Body of pancreas (tissue), 4 donors: ENCODE data around the gene EMILIN2. TPM values are rescaled to one million over a fixed set of nuclear protein-coding genes. Genes with fewer than 3 reads are reported as not detected.
"Not testable (repeated sequence)": the region's sequence is repeated elsewhere in the genome, so short reads cannot be mapped to it uniquely, and the experiment has no call there.

ENCODE experiments used
- ATAC-seq: fragments of 150-250 bp; one replicate; pipeline ENCODE4 v1.9.1; 2016
- DNase-seq, 4 donors: peaks; one replicate each; pipeline ENCODE4 v3.0.0-alpha.2; 2019
- H3K27ac ChIP-seq, 4 donors: fragments of 200-600 bp; sonication (generic); 1 replicate in 3 of 4; 2 replicates in 1 of 4; pipeline versions ENCODE4 v1.5.1 to v1.6.1; 2016 to 2019; ENCODE audit warnings: mild to moderate bottlenecking in 1 of 4, mixed read lengths in 1 of 4, moderate library complexity in 1 of 4
- H3K27me3 ChIP-seq, 2 donors: fragments of 200-600 bp; sonication (generic); one replicate each; pipeline ENCODE4 v1.6.0; 2016; ENCODE audit warnings: mild to moderate bottlenecking in 1 of 2
- H3K36me3 ChIP-seq, 2 donors: fragments of 200-600 bp; sonication (generic); replicated peaks in 1 of 2; 2 replicates each; pipeline ENCODE4 v1.5.1; 2016; ENCODE audit warnings: low read depth in 2 of 2; ENCODE audit not compliant: insufficient read depth in 1 of 2
- H3K4me1 ChIP-seq: fragments of 200-600 bp; sonication (generic); one replicate; pipeline ENCODE4 v1.6.0; 2016
- H3K4me3 ChIP-seq, 2 donors: fragments of 200-600 bp; sonication (generic); 1 replicate in 1 of 2; 2 replicates in 1 of 2; pipeline ENCODE4 v1.5.1; 2016 to 2019
- H3K9me3 ChIP-seq, 3 donors: fragments of 200-600 bp; sonication (generic); 1 replicate in 2 of 3; 2 replicates in 1 of 3; pipeline ENCODE4 v1.5.1; 2016
- POLR2A ChIP-seq, 3 donors: fragments of 450-650 bp; IDR thresholded peaks; one replicate each; pipeline ENCODE4 v1.6.1; 2016; ENCODE audit warnings: antibody characterized with exemption in 3 of 3, mild to moderate bottlenecking in 2 of 3
- WGBS, 2 donors: methylation state at CpG; one replicate each; pipeline ENCODE4 v1.1.5; 2017; 5-methylcytosine and 5-hydroxymethylcytosine counted together
- intact Hi-C: fragments of 100-400 bp; cut with DNase I; formaldehyde crosslinking; loops from one replicate; pipeline ENCODE4 v1.15.1; 2023
- total RNA-seq, 2 donors: library from RNA; depleted of rRNA; stranded (reverse); fragments of >200 nt; gene quantifications; one replicate each; pipeline ENCODE4 v1.1.0, GENCODE V29; 2016
- TF ChIP-seq, protein P1 (sequence below), 7 experiments: fragments of 450-650 bp in 4 of 7; fragments of 200-600 bp in 3 of 7; sonication (generic) in 3 of 7; IDR thresholded peaks; one replicate each; pipeline ENCODE4 v1.5.1; 2016 to 2019; ENCODE audit warnings: antibody characterized with exemption in 7 of 7

The EMILIN2 gene
- total RNA-seq, 2 donors from 2014 or later = 2.0 to 3.1 TPM

GRCh38 chr18:2914185-2914880 lies 67.5 kb downstream of the EMILIN2 start:
- H3K4me1 ChIP-seq = peaks cover 10% of the 10 kb centered on the region
- peaks cover 0 to 2% of the 10 kb centered on the region in 2 donors for H3K36me3 ChIP-seq
- H3K27me3 ChIP-seq = no peaks in the 10 kb centered on the region
- DNase-seq (no peak), ATAC-seq (peak; percentile 28)
- no peaks in the 10 kb centered on the region for H3K9me3 ChIP-seq
- 81 to 82% methylated on average over 15 to 17 of the region's 17 CpGs for WGBS, 2 donors
- H3K4me3 ChIP-seq = no peak overlapping the region
- intact Hi-C loops = loop anchor here (10.0 kb wide), 1 partner anchor 60 kb away; no protein-coding TSS in a partner anchor
- TF ChIP-seq, protein P1, sequence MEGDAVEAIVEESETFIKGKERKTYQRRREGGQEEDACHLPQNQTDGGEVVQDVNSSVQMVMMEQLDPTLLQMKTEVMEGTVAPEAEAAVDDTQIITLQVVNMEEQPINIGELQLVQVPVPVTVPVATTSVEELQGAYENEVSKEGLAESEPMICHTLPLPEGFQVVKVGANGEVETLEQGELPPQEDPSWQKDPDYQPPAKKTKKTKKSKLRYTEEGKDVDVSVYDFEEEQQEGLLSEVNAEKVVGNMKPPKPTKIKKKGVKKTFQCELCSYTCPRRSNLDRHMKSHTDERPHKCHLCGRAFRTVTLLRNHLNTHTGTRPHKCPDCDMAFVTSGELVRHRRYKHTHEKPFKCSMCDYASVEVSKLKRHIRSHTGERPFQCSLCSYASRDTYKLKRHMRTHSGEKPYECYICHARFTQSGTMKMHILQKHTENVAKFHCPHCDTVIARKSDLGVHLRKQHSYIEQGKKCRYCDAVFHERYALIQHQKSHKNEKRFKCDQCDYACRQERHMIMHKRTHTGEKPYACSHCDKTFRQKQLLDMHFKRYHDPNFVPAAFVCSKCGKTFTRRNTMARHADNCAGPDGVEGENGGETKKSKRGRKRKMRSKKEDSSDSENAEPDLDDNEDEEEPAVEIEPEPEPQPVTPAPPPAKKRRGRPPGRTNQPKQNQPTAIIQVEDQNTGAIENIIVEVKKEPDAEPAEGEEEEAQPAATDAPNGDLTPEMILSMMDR (IDR thresholded peaks at IDR 0.05) = no peak
- no peak for TF ChIP-seq POLR2A (IDR thresholded peaks at IDR 0.05)
- no peak overlapping the region for H3K27ac ChIP-seq

GRCh38 chr18:2914881-2915240 lies 68.1 kb downstream of the EMILIN2 start:
- intact Hi-C loops = loop anchor here (10.0 kb wide), 1 partner anchor 60 kb away; no protein-coding TSS in a partner anchor
- 95% methylated on average over 11 of the region's 11 CpGs for WGBS, 2 donors
- ATAC-seq (no peak), DNase-seq (no peak)
- Histone ChIP-seq H3K9me3 (no peaks in the 10 kb centered on the region), H3K4me3 (no peak overlapping the region), H3K36me3 (peaks cover 4% of the 10 kb centered on the region in 2 donors), H3K4me1 (peaks cover 10% of the 10 kb centered on the region), H3K27ac (no peak overlapping the region), H3K27me3 (no peaks in the 10 kb centered on the region)
- TF ChIP-seq, protein P1 (IDR thresholded peaks at IDR 0.05) = no peak
- no peak for TF ChIP-seq POLR2A (IDR thresholded peaks at IDR 0.05)

- Histone ChIP-seq H3K36me3 (peaks cover 8 to 10% of the 10 kb centered on the region in 2 donors), H3K4me1 (peaks cover 10% of the 10 kb centered on the region)
- intact Hi-C loops = loop anchor here (10.0 kb wide), 1 partner anchor 61 kb away; no protein-coding TSS in a partner anchor
- ATAC-seq, H3K4me3 ChIP-seq, H3K27ac ChIP-seq, H3K9me3 ChIP-seq, DNase-seq, H3K27me3 ChIP-seq: not testable (repeated sequence)
- WGBS, 2 donors = 89 to 94% methylated on average over 16 of the region's 16 CpGs
These were observed 68.7 kb downstream of the EMILIN2 start for GRCh38 chr18:2915486-2915885.

DNA sequence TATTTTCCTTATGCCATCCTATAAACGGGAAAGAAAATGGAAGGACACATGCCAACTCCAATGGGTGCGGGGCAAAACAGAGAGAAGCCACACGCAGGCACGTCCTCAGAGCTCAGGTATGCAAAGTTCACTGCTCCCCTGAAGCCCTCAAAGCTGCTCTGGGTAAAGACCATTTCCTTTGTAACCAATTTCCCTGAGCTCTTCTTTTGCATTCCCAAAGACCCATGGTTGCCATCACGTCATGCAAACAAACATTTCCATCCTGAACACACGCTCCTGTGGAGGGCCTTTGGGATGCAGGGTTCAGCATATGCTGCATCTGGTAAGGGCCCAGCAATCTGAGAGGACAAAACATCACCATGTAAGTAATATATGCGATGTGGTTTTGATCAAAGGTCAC lies 69.4 kb downstream of the EMILIN2 start:
- H3K27ac ChIP-seq = no peak overlapping the region
- ATAC-seq (no peak), DNase-seq (no peak)
- peaks cover 13 to 17% of the 10 kb centered on the region in 2 donors for H3K36me3 ChIP-seq
- peaks cover 10% of the 10 kb centered on the region for H3K4me1 ChIP-seq
- H3K4me3 ChIP-seq = no peak overlapping the region
- TF ChIP-seq POLR2A (IDR thresholded peaks at IDR 0.05) = no peak
- TF ChIP-seq, protein P1 (IDR thresholded peaks at IDR 0.05) = no peak
- H3K9me3 ChIP-seq = no peaks in the 10 kb centered on the region
- intact Hi-C loops = loop anchor here (10.0 kb wide), 1 partner anchor 61 kb away; no protein-coding TSS in a partner anchor
- no peaks in the 10 kb centered on the region for H3K27me3 ChIP-seq
- WGBS, 2 donors = 81 to 93% methylated on average over 7 of the region's 7 CpGs

GRCh38 chr18:2917259-2918047 lies 70.6 kb downstream of the EMILIN2 start:
- no peaks in the 10 kb centered on the region for H3K9me3 ChIP-seq
- no peak for ATAC-seq
- 64 to 71% methylated on average over 16 of the region's 16 CpGs for WGBS, 2 donors
- peak overlapping the region in 1 of 4 donors; percentile 28 for H3K27ac ChIP-seq
- TF ChIP-seq POLR2A (IDR thresholded peaks at IDR 0.05) = no peak
- TF ChIP-seq, protein P1 (IDR thresholded peaks at IDR 0.05) = no peak
- H3K36me3 ChIP-seq = peaks cover 15 to 21% of the 10 kb centered on the region in 2 donors
- peaks cover 10% of the 10 kb centered on the region for H3K4me1 ChIP-seq
- H3K27me3 ChIP-seq = no peaks in the 10 kb centered on the region
- intact Hi-C loops = loop anchor here (10.0 kb wide), 1 partner anchor 63 kb away; no protein-coding TSS in a partner anchor
- no peak for DNase-seq
- H3K4me3 ChIP-seq = no peak overlapping the region
